HepG2 (cell line): ENCODE results near the gene ZNF608. TPM values are rescaled to one million over a fixed set of nuclear protein-coding genes. Genes with fewer than 3 reads are reported as not detected.

Source experiments
- ATAC-seq: fragments of 200-7000 bp; cut with Tn5 transposase; 3 replicates; pipeline ENCODE4 v1.9.1; 2020; ENCODE audit warnings: mild to moderate bottlenecking, moderate library complexity
- BruUV-seq: library from RNA; stranded (reverse); fragments of 400-500 nt; replicated peaks from 2 replicates; lab custom pipeline; 2021; lab: Mats Ljungman, UMichigan
- CTCF ChIA-PET: fragments of 300-600 bp; formaldehyde crosslinking; extraction: SDS; loops from one replicate; lab custom pipeline; 2021; ENCODE audit warnings: low total read pairs, inconsistent platforms, low intra/inter-chr PET ratio; lab: Yijun Ruan, JAX
- POLR2A ChIA-PET: fragments of 350-600 bp; sonication (Branson Sonifier 250); formaldehyde crosslinking; loops from one replicate; lab custom pipeline; 2020; ENCODE audit warnings: antibody characterized with exemption, inconsistent platforms; lab: Yijun Ruan, JAX
- DNase-seq: peaks from one replicate; pipeline ENCODE4 v3.0.0-alpha.2; 2015; ENCODE audit warnings: low spot score
- FAIRE-seq: peaks from 3 replicates; lab custom pipeline; 2011; peaks lifted over from hg19 to GRCh38; lab: Jason Lieb, UNC
- H2AFZ ChIP-seq: one replicate; pipeline ENCODE4 v1.6.1; 2011; ENCODE audit warnings: low read length, inconsistent platforms
- H3K27ac ChIP-seq: fragments of 300-600 bp; 3 replicates; pipeline ENCODE4 v1.8.0; 2011; ENCODE audit warnings: mixed run types, mild to moderate bottlenecking, mixed read lengths, low read length, inconsistent platforms; ENCODE audit not compliant: insufficient read depth; ENCODE audit errors: extremely low read length
- H3K27me3 ChIP-seq, 2 experiments: fragments of 200-600 bp in 1 of 2; 2 replicates in 1 of 2; 3 replicates in 1 of 2; pipeline versions ENCODE4 v1.6.0 to v1.8.0; 2011; ENCODE audit warnings: low read length in 2 of 2, mild to moderate bottlenecking in 2 of 2, moderate library complexity in 2 of 2, inconsistent platforms in 1 of 2; ENCODE audit not compliant: insufficient read depth in 2 of 2, control insufficient read depth in 1 of 2
- H3K36me3 ChIP-seq, 2 experiments: fragments of 200-600 bp in 1 of 2; replicated peaks in 1 of 2; 2 replicates in 1 of 2; 3 replicates in 1 of 2; pipeline versions ENCODE4 v1.5.1 to v1.8.0; 2011; ENCODE audit warnings: low read length in 2 of 2, inconsistent platforms in 1 of 2; ENCODE audit not compliant: insufficient read depth in 2 of 2, control insufficient read depth in 1 of 2
- H3K4me1 ChIP-seq: 2 replicates; pipeline ENCODE4 v1.5.1; 2012; ENCODE audit warnings: low read length, inconsistent platforms; ENCODE audit not compliant: insufficient read depth
- H3K4me2 ChIP-seq: 2 replicates; pipeline ENCODE4 v1.6.0; 2011; ENCODE audit warnings: low read depth, low read length, inconsistent platforms
- H3K4me3 ChIP-seq, 3 experiments: fragments of 200-600 bp in 1 of 3; sonication (generic), shearing (Covaris generic) in 1 of 3; replicated peaks in 1 of 3; 2 replicates each; pipeline ENCODE4 v1.5.1; 2011 to 2016; ENCODE audit warnings: low read length in 3 of 3, inconsistent platforms in 2 of 3, low read depth in 2 of 3, mild to moderate bottlenecking in 2 of 3, control low read depth in 1 of 3, mixed read lengths in 1 of 3; ENCODE audit not compliant: insufficient read depth in 1 of 3
- H3K79me2 ChIP-seq: one replicate; pipeline ENCODE4 v1.6.1; 2011; ENCODE audit warnings: low read length, inconsistent platforms; ENCODE audit not compliant: insufficient read depth
- H3K9ac ChIP-seq: 2 replicates; pipeline ENCODE4 v1.6.0; 2011; ENCODE audit warnings: mild to moderate bottlenecking, low read depth, low read length, inconsistent platforms; ENCODE audit not compliant: insufficient read depth
- H3K9me3 ChIP-seq: 2 replicates; pipeline ENCODE4 v1.5.1; 2012; ENCODE audit warnings: mild to moderate bottlenecking, low read length
- H4K20me1 ChIP-seq: 2 replicates; pipeline ENCODE4 v1.6.0; 2011; ENCODE audit warnings: inconsistent platforms, mild to moderate bottlenecking, low read length, moderate library complexity; ENCODE audit not compliant: insufficient read depth
- ATF1 ChIP-seq: IDR thresholded peaks from 2 replicates; pipeline ENCODE4 v1.6.1; 2016; ENCODE audit warnings: mild to moderate bottlenecking, control low read depth
- BORCS8-MEF2B ChIP-seq: sonication (generic); formaldehyde crosslinking; IDR thresholded peaks from 2 replicates; pipeline ENCODE4 v1.8.0; 2022; ENCODE audit warnings: mild to moderate bottlenecking, missing genetic modification reagents
- GMEB2 ChIP-seq: IDR thresholded peaks from 2 replicates; pipeline ENCODE4 v1.6.1; 2016; ENCODE audit warnings: missing biosample characterization, missing genetic modification reagents, low read depth
- HES4 ChIP-seq: sonication (generic); formaldehyde crosslinking; IDR thresholded peaks from 2 replicates; pipeline ENCODE4 v1.9.0; 2021; ENCODE audit warnings: mild to moderate bottlenecking, missing genetic modification reagents, borderline replicate concordance
- RARG ChIP-seq: sonication (generic); formaldehyde crosslinking; IDR thresholded peaks from 2 replicates; pipeline ENCODE4 v1.4.0; 2020; ENCODE audit warnings: low read depth, mild to moderate bottlenecking, missing genetic modification reagents
- SP140L ChIP-seq: sonication (generic); formaldehyde crosslinking; IDR thresholded peaks from 2 replicates; pipeline ENCODE4 v1.4.0; 2020; ENCODE audit warnings: missing genetic modification reagents, borderline replicate concordance
- SUZ12 ChIP-seq: fragments of 150-350 bp; IDR thresholded peaks from 2 replicates; pipeline ENCODE4 v1.6.1; 2014; ENCODE audit warnings: low read depth, low read length
- TBX3 ChIP-seq: fragments of 450-650 bp; IDR thresholded peaks from 2 replicates; pipeline ENCODE4 v1.6.1; 2017; ENCODE audit warnings: antibody characterized with exemption, mild to moderate bottlenecking, inconsistent platforms, borderline replicate concordance
- THAP11 ChIP-seq: IDR thresholded peaks from 2 replicates; pipeline ENCODE4 v1.6.1; 2016; ENCODE audit warnings: missing biosample characterization, missing genetic modification reagents
- ZFP1 ChIP-seq: IDR thresholded peaks from 2 replicates; pipeline ENCODE4 v1.6.1; 2016
- ZMAT3 ChIP-seq: sonication (generic); formaldehyde crosslinking; conservative IDR thresholded peaks from 2 replicates; pipeline ENCODE4 v1.7.0; 2021; ENCODE audit warnings: missing genetic modification reagents
- ZNF234 ChIP-seq: sonication (generic); formaldehyde crosslinking; conservative IDR thresholded peaks from 2 replicates; pipeline ENCODE4 v1.5.1; 2020; ENCODE audit warnings: mild to moderate bottlenecking, missing genetic modification reagents
- ZNF296 ChIP-seq: sonication (generic); formaldehyde crosslinking; conservative IDR thresholded peaks from 2 replicates; pipeline ENCODE4 v1.5.0; 2020; ENCODE audit warnings: mild to moderate bottlenecking, missing genetic modification reagents
- ZNF382 ChIP-seq: sonication (generic); formaldehyde crosslinking; IDR thresholded peaks from 2 replicates; pipeline ENCODE4 v1.5.0; 2020; ENCODE audit warnings: missing genetic modification reagents, mild to moderate bottlenecking, borderline replicate concordance
- ZNF879 ChIP-seq: sonication (generic); formaldehyde crosslinking; IDR thresholded peaks from 2 replicates; pipeline ENCODE4 v1.8.1; 2023; ENCODE audit warnings: missing genetic modification reagents
- ZSCAN20 ChIP-seq: sonication (generic); formaldehyde crosslinking; IDR thresholded peaks from 2 replicates; pipeline ENCODE4 v1.4.0; 2020; ENCODE audit warnings: missing genetic modification reagents, mild to moderate bottlenecking, borderline replicate concordance
- ZUFSP ChIP-seq: sonication (generic); formaldehyde crosslinking; IDR thresholded peaks from 2 replicates; pipeline ENCODE4 v1.9.0; 2021; ENCODE audit warnings: missing genetic modification reagents, mild to moderate bottlenecking, borderline replicate concordance
- WGBS: methylation state at CpG from one replicate; pipeline ENCODE4 v1.1.6; 2017; ENCODE audit warnings: low lambda C conversion rate; 5-methylcytosine and 5-hydroxymethylcytosine counted together
- in situ Hi-C: cut with HindIII; loops from 2 replicates; pipeline ENCODE4 v1.10.0; 2017; ENCODE audit warnings: low pct_unique_long_range_greater_than_20kb; ENCODE audit not compliant: extremely low pct_ligation_motif_present
- intact Hi-C: fragments of 100-400 bp; cut with micrococcal nuclease; formaldehyde crosslinking; loops from one replicate; pipeline ENCODE4 v1.10.0; 2022; ENCODE audit not compliant: unreplicated experiment
- polyA plus RNA-seq, 8 experiments: library from polyadenylated mRNA; depleted of rRNA in 3 of 8; stranded (reverse) in 7 of 8; unstranded in 1 of 8; fragments of >200 nt; fragmentation: Illumina TruSeq in 4 of 8; extraction: Trizol in 4 of 8; gene quantifications; 2 replicates each; pipeline versions ENCODE4 v1.2.1 to v1.2.3, GENCODE V29; 2011 to 2016; ENCODE audit warnings: low read depth in 4 of 8, missing spikeins in 1 of 8, mixed read lengths in 1 of 8; ENCODE audit not compliant: insufficient read depth in 1 of 8
- total RNA-seq, 5 experiments: library from RNA; depleted of rRNA; stranded (reverse); fragments of >200 nt; fragmentation: Illumina TruSeq; extraction: Trizol; gene quantifications; 2 replicates each; pipeline ENCODE4 v1.2.3, GENCODE V29; 2016; ENCODE audit warnings: low read depth in 1 of 5
- TF ChIP-seq, protein P1 (sequence below): sonication (generic); formaldehyde crosslinking; IDR thresholded peaks from 2 replicates; pipeline ENCODE4 v1.4.0; 2020; ENCODE audit warnings: missing genetic modification reagents

The ZNF608 gene
- total and polyA plus RNA-seq, 2 of the 13 experiments (the other 11 are each of a cell fraction or from before 2014, with no cell fraction given) = 0.66 to 0.91 TPM

- FAIRE-seq (no peak), ATAC-seq (no peak), DNase-seq (no peak)
- Histone ChIP-seq H2AFZ (no peak overlapping the region), H3K9ac (no peak overlapping the region), H4K20me1 (no peaks in the 10 kb centered on the region), H3K79me2 (no peaks in the 10 kb centered on the region), H3K27ac (no peak overlapping the region), H3K36me3 (no peaks in the 10 kb centered on the region), H3K4me1 (peaks cover 26% of the 10 kb centered on the region), H3K9me3 (no peaks in the 10 kb centered on the region), H3K4me3 (no peak overlapping the region), H3K4me2 (no peak overlapping the region), H3K27me3 (no peaks in the 10 kb centered on the region; a peak in 1 of 5 replicates)
- 57% methylated on average over 4 of the region's 4 CpGs for WGBS
- ChIA-PET CTCF (no interaction called here), POLR2A (interaction anchor here (1.7 kb wide), 1 partner anchor 29 kb away, joined by 8 read pairs; no protein-coding TSS in a partner anchor)
- in situ Hi-C loops = no loop called here
- no peak for TF ChIP-seq ZNF382 (CRISPR knock-in tag)
- TF ChIP-seq ZNF879 = no peak
- TF ChIP-seq ZUFSP (CRISPR knock-in tag) = no peak
- no peak for TF ChIP-seq ZNF234 (CRISPR knock-in tag)
- no peak for TF ChIP-seq ZMAT3 (CRISPR knock-in tag)
- TF ChIP-seq ZSCAN20 = no peak
- TF ChIP-seq HES4 = no peak
- TF ChIP-seq GMEB2 = no peak
- TF ChIP-seq SUZ12 = no peak
- TF ChIP-seq SP140L (CRISPR knock-in tag) = no peak
- no peak for TF ChIP-seq THAP11
- TF ChIP-seq RARG = no peak
- TF ChIP-seq, protein P1, sequence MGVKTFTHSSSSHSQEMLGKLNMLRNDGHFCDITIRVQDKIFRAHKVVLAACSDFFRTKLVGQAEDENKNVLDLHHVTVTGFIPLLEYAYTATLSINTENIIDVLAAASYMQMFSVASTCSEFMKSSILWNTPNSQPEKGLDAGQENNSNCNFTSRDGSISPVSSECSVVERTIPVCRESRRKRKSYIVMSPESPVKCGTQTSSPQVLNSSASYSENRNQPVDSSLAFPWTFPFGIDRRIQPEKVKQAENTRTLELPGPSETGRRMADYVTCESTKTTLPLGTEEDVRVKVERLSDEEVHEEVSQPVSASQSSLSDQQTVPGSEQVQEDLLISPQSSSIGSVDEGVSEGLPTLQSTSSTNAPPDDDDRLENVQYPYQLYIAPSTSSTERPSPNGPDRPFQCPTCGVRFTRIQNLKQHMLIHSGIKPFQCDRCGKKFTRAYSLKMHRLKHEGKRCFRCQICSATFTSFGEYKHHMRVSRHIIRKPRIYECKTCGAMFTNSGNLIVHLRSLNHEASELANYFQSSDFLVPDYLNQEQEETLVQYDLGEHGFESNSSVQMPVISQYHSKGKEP (CRISPR knock-in tag) = no peak
- TF ChIP-seq BORCS8-MEF2B = no peak
- no peak for TF ChIP-seq ZFP1 (CRISPR knock-in tag)
- TF ChIP-seq ATF1 (CRISPR knock-in tag) = no peak
- TF ChIP-seq TBX3 = no peak
- TF ChIP-seq ZNF296 (CRISPR knock-in tag) = no peak
- no TSS peak for BruUV-seq
- intact Hi-C loops = no loop called here
These were observed 27.1 kb downstream of the ZNF608 start for GRCh38 chr5:124719113-124719967.
